Neural progenitor cell (in vitro differentiated cells): ENCODE results near the gene G3BP1. TPM values are rescaled to one million over a fixed set of nuclear protein-coding genes. Genes with fewer than 3 reads are reported as not detected.

ENCODE experiments used
- DNase-seq: peaks from one replicate; pipeline ENCODE4 v3.0.0-alpha.2; 2016; ENCODE audit warnings: low spot score
- H2AFZ ChIP-seq: fragments of 200-600 bp; sonication (generic); replicated peaks from 2 replicates; pipeline ENCODE4 v1.6.1; 2016; ENCODE audit warnings: antibody characterized with exemption
- H3F3A ChIP-seq: fragments of 200-600 bp; sonication (generic); 2 replicates; pipeline ENCODE4 v1.6.1; 2016; ENCODE audit warnings: antibody characterized with exemption, low read depth
- H3K27ac ChIP-seq: fragments of 200-600 bp; sonication (generic); 2 replicates; pipeline ENCODE4 v1.5.1; 2016; ENCODE audit warnings: mild to moderate bottlenecking
- H3K27me3 ChIP-seq: fragments of 200-600 bp; sonication (generic); 2 replicates; pipeline ENCODE4 v1.6.1; 2016; ENCODE audit warnings: mild to moderate bottlenecking, moderate library complexity
- H3K36me3 ChIP-seq: fragments of 200-600 bp; sonication (generic); 2 replicates; pipeline ENCODE4 v1.5.1; 2016
- H3K4me1 ChIP-seq: fragments of 200-600 bp; sonication (generic); 2 replicates; pipeline ENCODE4 v1.6.1; 2016; ENCODE audit warnings: mixed run types
- H3K4me2 ChIP-seq: fragments of 200-600 bp; sonication (generic); 2 replicates; pipeline ENCODE4 v1.6.1; 2016
- H3K4me3 ChIP-seq: fragments of 200-600 bp; sonication (generic); 2 replicates; pipeline ENCODE4 v1.5.1; 2016
- H3K79me2 ChIP-seq: fragments of 200-600 bp; sonication (generic); 2 replicates; pipeline ENCODE4 v1.6.1; 2016; ENCODE audit warnings: low read depth
- H3K9ac ChIP-seq: fragments of 200-600 bp; sonication (generic); 2 replicates; pipeline ENCODE4 v1.6.1; 2016
- H3K9me3 ChIP-seq: fragments of 200-600 bp; sonication (generic); 2 replicates; pipeline ENCODE4 v1.5.1; 2016; ENCODE audit warnings: low read depth
- H4K20me1 ChIP-seq: fragments of 200-600 bp; sonication (generic); 2 replicates; pipeline ENCODE4 v1.6.1; 2016; ENCODE audit warnings: low read depth
- H3K27ac Mint-ChIP-seq: 3 replicates; pipeline ENCODE4 v1.8.0; 2021; ENCODE audit warnings: mixed read lengths
- H3K27me3 Mint-ChIP-seq: 2 replicates; pipeline ENCODE4 v1.8.0; 2022; ENCODE audit warnings: low read depth, mild to moderate bottlenecking, inconsistent platforms, moderate library complexity, mixed read lengths; ENCODE audit not compliant: insufficient read depth
- H3K36me3 Mint-ChIP-seq: 3 replicates; pipeline ENCODE4 v1.8.0; 2021; ENCODE audit warnings: mixed read lengths
- H3K4me1 Mint-ChIP-seq: 3 replicates; pipeline ENCODE4 v1.8.0; 2021; ENCODE audit warnings: mixed read lengths
- H3K4me3 Mint-ChIP-seq: 3 replicates; pipeline ENCODE4 v1.8.0; 2021; ENCODE audit warnings: mild to moderate bottlenecking, moderate library complexity, mixed read lengths
- H3K9me3 Mint-ChIP-seq: 3 replicates; pipeline ENCODE4 v1.8.0; 2020; ENCODE audit warnings: mixed read lengths
- CTCF ChIP-seq: fragments of 200-600 bp; sonication (generic); IDR thresholded peaks from 2 replicates; pipeline ENCODE4 v1.5.1; 2017; ENCODE audit warnings: antibody characterized with exemption, mild to moderate bottlenecking
- EZH2 ChIP-seq: fragments of 200-600 bp; sonication (generic); IDR thresholded peaks from 2 replicates; pipeline ENCODE4 v1.6.1; 2017; ENCODE audit warnings: antibody characterized with exemption, mild to moderate bottlenecking, moderate library complexity
- EZH2phosphoT487 ChIP-seq: fragments of 200-600 bp; sonication (generic); IDR thresholded peaks from 2 replicates; pipeline ENCODE4 v1.6.1; 2017; ENCODE audit warnings: antibody characterized with exemption
- total RNA-seq: library from RNA; depleted of rRNA; stranded (reverse); fragments of >200 nt; gene quantifications from 2 replicates; pipeline ENCODE4 v1.2.3, GENCODE V29; 2015; ENCODE audit warnings: low replicate concordance

G3BP1 gene
- total RNA-seq, 1 donor from 2014 or later, result 304 TPM

GRCh38 chr5:151751593-151751992 lies 20.2 kb upstream of the G3BP1 start:
- H4K20me1 ChIP-seq, result no peaks in the 10 kb centered on the region
- peaks cover 5% of the 10 kb centered on the region for H3K79me2 ChIP-seq
- no peaks in the 10 kb centered on the region for H3K9me3 ChIP-seq
- no peak overlapping the region for H2AFZ ChIP-seq
- no peak for DNase-seq
- Mint-ChIP-seq H3K4me3 (no peak overlapping the region), H3K27me3 (no peaks in the 10 kb centered on the region), H3K4me1 (peaks cover 4% of the 10 kb centered on the region), H3K27ac (no peak overlapping the region), H3K9me3 (no peaks in the 10 kb centered on the region), H3K36me3 (peaks cover 3% of the 10 kb centered on the region)
- H3K4me1 ChIP-seq, result no peaks in the 10 kb centered on the region
- no peak overlapping the region for H3K27ac ChIP-seq
- no peaks in the 10 kb centered on the region for H3F3A ChIP-seq
- H3K27me3 ChIP-seq, result no peaks in the 10 kb centered on the region
- H3K4me3 ChIP-seq, result no peak overlapping the region
- H3K4me2 ChIP-seq, result no peak overlapping the region
- no peak for TF ChIP-seq CTCF
- TF ChIP-seq EZH2, result no peak
- TF ChIP-seq EZH2phosphoT487, result no peak
- H3K36me3 ChIP-seq, result no peaks in the 10 kb centered on the region
- no peak overlapping the region for H3K9ac ChIP-seq

DNA sequence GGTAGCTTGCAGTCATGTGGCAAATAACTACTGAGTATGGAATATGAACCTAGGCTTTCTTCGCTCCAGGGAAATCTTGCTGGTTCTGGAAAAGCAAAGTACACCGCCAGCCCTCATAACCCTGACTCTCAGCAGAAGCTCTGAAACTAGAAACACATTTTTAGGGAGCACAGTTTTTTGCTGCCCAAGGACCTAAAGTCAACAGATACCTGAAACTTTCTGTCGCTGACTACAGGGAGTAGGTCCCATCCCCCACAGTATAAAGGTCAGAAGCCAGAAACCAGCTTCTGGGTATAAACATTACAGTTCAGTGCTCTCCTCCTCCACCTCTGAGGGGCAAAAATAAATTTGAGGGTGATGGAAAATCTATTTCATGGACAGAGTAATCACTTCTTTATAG lies 16.4 kb upstream of the G3BP1 start:
- H3K27ac Mint-ChIP-seq, result no peak overlapping the region
- no peaks in the 10 kb centered on the region for H3K9me3 Mint-ChIP-seq
- peaks cover 6% of the 10 kb centered on the region for H3K27me3 Mint-ChIP-seq
- peaks cover 20% of the 10 kb centered on the region for H3K79me2 ChIP-seq
- no peak overlapping the region for H3K4me3 Mint-ChIP-seq
- H3K4me1 ChIP-seq, result peaks cover 17% of the 10 kb centered on the region
- no peaks in the 10 kb centered on the region for H4K20me1 ChIP-seq
- no peak overlapping the region for H3K4me3 ChIP-seq
- TF ChIP-seq EZH2, result no peak
- TF ChIP-seq CTCF, result no peak
- TF ChIP-seq EZH2phosphoT487, result no peak
- H3K36me3 ChIP-seq, result no peaks in the 10 kb centered on the region
- H3K36me3 Mint-ChIP-seq, result peaks cover 3% of the 10 kb centered on the region
- no peak overlapping the region for H3K27ac ChIP-seq
- H3K9ac ChIP-seq, result no peak overlapping the region
- no peak overlapping the region for H2AFZ ChIP-seq
- peaks cover 17% of the 10 kb centered on the region for H3F3A ChIP-seq
- peak overlapping the region; percentile 5 for H3K4me2 ChIP-seq
- no peaks in the 10 kb centered on the region for H3K9me3 ChIP-seq
- DNase-seq, result no peak
- H3K27me3 ChIP-seq, result no peaks in the 10 kb centered on the region
- peaks cover 25% of the 10 kb centered on the region for H3K4me1 Mint-ChIP-seq

DNA sequence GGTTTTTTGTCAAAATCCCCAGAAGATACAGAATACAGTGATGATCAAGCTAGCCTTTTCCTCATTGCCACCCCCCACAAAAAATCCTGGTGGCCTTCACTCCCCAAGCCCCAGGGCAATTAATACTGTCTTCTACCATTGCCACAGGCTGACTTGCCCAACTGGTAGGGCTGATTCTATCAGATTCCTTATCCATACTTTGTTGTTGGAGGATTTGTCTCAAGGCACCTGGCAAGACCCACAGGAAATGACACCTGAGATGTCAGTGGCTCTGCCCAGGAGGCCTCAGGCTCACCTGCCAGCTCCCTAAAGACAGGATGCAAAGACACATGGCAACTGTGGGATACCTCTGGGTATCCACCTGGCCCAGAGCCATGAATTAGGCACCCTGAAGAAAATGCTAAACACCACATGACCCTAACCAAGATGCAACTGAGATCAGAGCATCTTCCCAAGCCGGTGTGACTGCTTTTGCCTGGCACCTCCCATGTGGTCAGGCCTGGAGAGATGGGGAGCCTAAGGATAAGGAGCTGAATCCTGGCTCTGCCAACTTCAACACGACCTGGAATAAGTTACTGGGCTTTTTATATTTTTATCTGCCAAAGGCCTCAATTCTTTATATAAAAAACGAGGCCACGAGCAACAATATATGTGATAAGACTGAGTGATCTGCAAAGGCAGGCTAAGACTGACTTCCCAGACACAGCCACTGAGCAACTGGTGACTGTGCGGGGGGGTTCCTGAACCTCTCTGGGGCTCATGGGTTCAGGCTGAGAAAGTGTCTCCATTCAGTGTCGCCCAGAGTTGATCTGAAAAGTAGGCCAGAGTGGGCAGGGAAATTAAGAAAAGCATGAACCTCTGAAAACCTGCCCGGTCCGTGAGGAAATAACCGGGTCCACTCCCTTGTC lies 14.3 kb upstream of the G3BP1 start:
- Histone ChIP-seq H3F3A (peaks cover 17% of the 10 kb centered on the region), H3K27me3 (no peaks in the 10 kb centered on the region), H3K4me3 (peak overlapping the region; percentile 80), H3K9ac (peak overlapping the region; percentile 54), H3K27ac (no peak overlapping the region), H3K36me3 (no peaks in the 10 kb centered on the region), H4K20me1 (no peaks in the 10 kb centered on the region), H3K79me2 (peaks cover 20% of the 10 kb centered on the region), H3K9me3 (no peaks in the 10 kb centered on the region), H2AFZ (peak overlapping the region; percentile 83), H3K4me2 (peak overlapping the region; percentile 90), H3K4me1 (peaks cover 23% of the 10 kb centered on the region)
- Mint-ChIP-seq H3K4me3 (peak overlapping the region; percentile 82), H3K27ac (no peak overlapping the region), H3K36me3 (peaks cover 1% of the 10 kb centered on the region), H3K4me1 (peaks cover 29% of the 10 kb centered on the region), H3K27me3 (peaks cover 8% of the 10 kb centered on the region), H3K9me3 (no peaks in the 10 kb centered on the region)
- no peak for DNase-seq
- no peak for TF ChIP-seq CTCF
- TF ChIP-seq EZH2phosphoT487, result no peak
- TF ChIP-seq EZH2, result no peak
